A549 (cell line): ENCODE measurements around the gene MAMLD1.

Source experiments
- KDM1A ChIP-seq: fragments of 200-600 bp; sonication (generic); IDR thresholded peaks from 2 replicates; pipeline ENCODE4 v1.6.1; 2016; ENCODE audit warnings: low read depth, mild to moderate bottlenecking
- POLR2A ChIP-seq: IDR thresholded peaks from 2 replicates; pipeline ENCODE4 v1.6.1; 2012; ENCODE audit warnings: mild to moderate bottlenecking, low read length
- RFX5 ChIP-seq: fragments of 450-650 bp; IDR thresholded peaks from 2 replicates; pipeline ENCODE4 v1.7.1; 2014; ENCODE audit warnings: antibody characterized with exemption, mild to moderate bottlenecking, moderate library complexity
- SMC3 ChIP-seq: fragments of >200 bp; sonication (Bioruptor Twin); formaldehyde crosslinking; IDR thresholded peaks from 3 replicates; pipeline ENCODE4 v1.6.1; 2018; ENCODE audit warnings: inconsistent platforms
- TF ChIP-seq, protein P1 (sequence below): fragments of 450-650 bp; IDR thresholded peaks from 2 replicates; pipeline ENCODE4 v1.6.1; 2014; ENCODE audit warnings: antibody characterized with exemption
- TF ChIP-seq, protein P2 (sequence below): fragments of 200-600 bp; sonication (generic); IDR thresholded peaks from 2 replicates; pipeline ENCODE4 v1.6.1; 2016; ENCODE audit warnings: antibody characterized with exemption, mild to moderate bottlenecking, moderate library complexity
- TF ChIP-seq, protein P3 (sequence below): fragments of >200 bp; sonication (Bioruptor Twin); formaldehyde crosslinking; IDR thresholded peaks from 3 replicates; pipeline ENCODE4 v1.5.1; 2016

DNA sequence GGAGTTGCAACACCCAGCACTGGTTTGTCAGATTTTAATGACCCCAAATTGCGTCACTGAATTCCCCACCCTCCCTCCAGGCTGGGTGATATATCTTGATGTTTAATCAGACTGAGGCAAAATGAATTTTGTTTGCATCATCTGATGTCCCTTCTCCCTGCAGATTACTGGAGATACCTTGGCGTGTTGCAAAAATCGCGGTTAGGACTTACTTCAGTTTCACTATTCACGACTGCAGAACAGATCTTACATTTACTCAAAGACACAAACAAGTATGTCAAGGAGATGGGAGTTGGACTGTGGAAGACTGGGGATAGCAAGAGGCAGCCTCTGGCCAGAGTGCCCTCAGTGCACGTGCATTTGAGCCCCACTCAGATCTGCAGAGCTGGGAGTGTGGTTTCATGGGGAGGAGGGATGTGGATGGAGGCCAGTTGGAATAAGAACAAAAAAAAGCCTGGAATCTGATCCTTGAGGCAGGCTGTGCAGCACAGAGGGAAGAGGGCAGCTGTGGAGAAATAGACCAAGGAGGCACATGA is 113.1 kb downstream of the MAMLD1 start:
- TF ChIP-seq POLR2A (no peak), RFX5 (no peak), KDM1A (no peak), SMC3 (no peak)
- TF ChIP-seq, protein P1, sequence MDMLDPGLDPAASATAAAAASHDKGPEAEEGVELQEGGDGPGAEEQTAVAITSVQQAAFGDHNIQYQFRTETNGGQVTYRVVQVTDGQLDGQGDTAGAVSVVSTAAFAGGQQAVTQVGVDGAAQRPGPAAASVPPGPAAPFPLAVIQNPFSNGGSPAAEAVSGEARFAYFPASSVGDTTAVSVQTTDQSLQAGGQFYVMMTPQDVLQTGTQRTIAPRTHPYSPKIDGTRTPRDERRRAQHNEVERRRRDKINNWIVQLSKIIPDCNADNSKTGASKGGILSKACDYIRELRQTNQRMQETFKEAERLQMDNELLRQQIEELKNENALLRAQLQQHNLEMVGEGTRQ: no peak
- TF ChIP-seq, protein P2, sequence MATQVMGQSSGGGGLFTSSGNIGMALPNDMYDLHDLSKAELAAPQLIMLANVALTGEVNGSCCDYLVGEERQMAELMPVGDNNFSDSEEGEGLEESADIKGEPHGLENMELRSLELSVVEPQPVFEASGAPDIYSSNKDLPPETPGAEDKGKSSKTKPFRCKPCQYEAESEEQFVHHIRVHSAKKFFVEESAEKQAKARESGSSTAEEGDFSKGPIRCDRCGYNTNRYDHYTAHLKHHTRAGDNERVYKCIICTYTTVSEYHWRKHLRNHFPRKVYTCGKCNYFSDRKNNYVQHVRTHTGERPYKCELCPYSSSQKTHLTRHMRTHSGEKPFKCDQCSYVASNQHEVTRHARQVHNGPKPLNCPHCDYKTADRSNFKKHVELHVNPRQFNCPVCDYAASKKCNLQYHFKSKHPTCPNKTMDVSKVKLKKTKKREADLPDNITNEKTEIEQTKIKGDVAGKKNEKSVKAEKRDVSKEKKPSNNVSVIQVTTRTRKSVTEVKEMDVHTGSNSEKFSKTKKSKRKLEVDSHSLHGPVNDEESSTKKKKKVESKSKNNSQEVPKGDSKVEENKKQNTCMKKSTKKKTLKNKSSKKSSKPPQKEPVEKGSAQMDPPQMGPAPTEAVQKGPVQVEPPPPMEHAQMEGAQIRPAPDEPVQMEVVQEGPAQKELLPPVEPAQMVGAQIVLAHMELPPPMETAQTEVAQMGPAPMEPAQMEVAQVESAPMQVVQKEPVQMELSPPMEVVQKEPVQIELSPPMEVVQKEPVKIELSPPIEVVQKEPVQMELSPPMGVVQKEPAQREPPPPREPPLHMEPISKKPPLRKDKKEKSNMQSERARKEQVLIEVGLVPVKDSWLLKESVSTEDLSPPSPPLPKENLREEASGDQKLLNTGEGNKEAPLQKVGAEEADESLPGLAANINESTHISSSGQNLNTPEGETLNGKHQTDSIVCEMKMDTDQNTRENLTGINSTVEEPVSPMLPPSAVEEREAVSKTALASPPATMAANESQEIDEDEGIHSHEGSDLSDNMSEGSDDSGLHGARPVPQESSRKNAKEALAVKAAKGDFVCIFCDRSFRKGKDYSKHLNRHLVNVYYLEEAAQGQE: no peak
- TF ChIP-seq, protein P3, sequence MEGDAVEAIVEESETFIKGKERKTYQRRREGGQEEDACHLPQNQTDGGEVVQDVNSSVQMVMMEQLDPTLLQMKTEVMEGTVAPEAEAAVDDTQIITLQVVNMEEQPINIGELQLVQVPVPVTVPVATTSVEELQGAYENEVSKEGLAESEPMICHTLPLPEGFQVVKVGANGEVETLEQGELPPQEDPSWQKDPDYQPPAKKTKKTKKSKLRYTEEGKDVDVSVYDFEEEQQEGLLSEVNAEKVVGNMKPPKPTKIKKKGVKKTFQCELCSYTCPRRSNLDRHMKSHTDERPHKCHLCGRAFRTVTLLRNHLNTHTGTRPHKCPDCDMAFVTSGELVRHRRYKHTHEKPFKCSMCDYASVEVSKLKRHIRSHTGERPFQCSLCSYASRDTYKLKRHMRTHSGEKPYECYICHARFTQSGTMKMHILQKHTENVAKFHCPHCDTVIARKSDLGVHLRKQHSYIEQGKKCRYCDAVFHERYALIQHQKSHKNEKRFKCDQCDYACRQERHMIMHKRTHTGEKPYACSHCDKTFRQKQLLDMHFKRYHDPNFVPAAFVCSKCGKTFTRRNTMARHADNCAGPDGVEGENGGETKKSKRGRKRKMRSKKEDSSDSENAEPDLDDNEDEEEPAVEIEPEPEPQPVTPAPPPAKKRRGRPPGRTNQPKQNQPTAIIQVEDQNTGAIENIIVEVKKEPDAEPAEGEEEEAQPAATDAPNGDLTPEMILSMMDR: no peak
